OCI-LY7 (cell line): ENCODE data around the gene NAPB. TPM values are rescaled to one million over a fixed set of nuclear protein-coding genes. Genes with fewer than 3 reads are reported as not detected.
A peak's percentile ranks its signal among the peaks of the same experiment; 100 is the strongest.

Experiments
- BruUV-seq: library from RNA; stranded (reverse); fragments of 400-500 nt; replicated peaks from 2 replicates; lab custom pipeline; 2021; lab: Mats Ljungman, UMichigan
- CTCF ChIA-PET: fragments of 300-600 bp; sonication (Branson Sonifier 250); formaldehyde crosslinking; loops from one replicate; lab custom pipeline; 2022; ENCODE audit warnings: antibody characterized with exemption; ENCODE audit not compliant: unreplicated experiment; lab: Charles Lee
- POLR2A ChIA-PET: fragments of 300-600 bp; sonication (Branson Sonifier 250); formaldehyde crosslinking; loops from one replicate; lab custom pipeline; 2022; ENCODE audit warnings: antibody characterized with exemption; lab: Charles Lee
- DNase-seq: peaks from one replicate; pipeline ENCODE4 v3.0.0-alpha.2; 2015; ENCODE audit warnings: low spot score
- H2AFZ ChIP-seq: fragments of 200-600 bp; sonication (generic), shearing (Covaris generic); 2 replicates; pipeline ENCODE4 v1.6.1; 2014; ENCODE audit warnings: mild to moderate bottlenecking, antibody characterized with exemption, low read length, moderate library complexity
- H3K27ac ChIP-seq: fragments of 200-600 bp; sonication (generic); 2 replicates; pipeline ENCODE4 v1.5.1; 2014; ENCODE audit warnings: mixed run types, low read depth, mild to moderate bottlenecking, moderate library complexity, low read length, inconsistent platforms; ENCODE audit not compliant: poor library complexity, severe bottlenecking
- H3K36me3 ChIP-seq: fragments of 200-600 bp; sonication (generic); 2 replicates; pipeline ENCODE4 v1.6.1; 2014; ENCODE audit warnings: mild to moderate bottlenecking, antibody characterized with exemption, low read length, moderate library complexity, mixed read lengths; ENCODE audit not compliant: insufficient read depth
- H3K4me1 ChIP-seq: fragments of 200-600 bp; sonication (generic); 2 replicates; pipeline ENCODE4 v1.5.1; 2014; ENCODE audit warnings: mild to moderate bottlenecking, low read length; ENCODE audit not compliant: insufficient read depth, poor library complexity, severe bottlenecking
- H3K4me2 ChIP-seq: fragments of 200-600 bp; sonication (generic); 2 replicates; pipeline ENCODE4 v1.6.1; 2014; ENCODE audit warnings: mild to moderate bottlenecking, low read length
- H3K4me3 ChIP-seq: fragments of 200-600 bp; sonication (generic); 2 replicates; pipeline ENCODE4 v1.5.1; 2014; ENCODE audit warnings: mild to moderate bottlenecking, low read depth, low read length; ENCODE audit not compliant: poor library complexity, severe bottlenecking
- H3K79me2 ChIP-seq: fragments of 200-600 bp; sonication (generic); 2 replicates; pipeline ENCODE4 v1.6.1; 2016; ENCODE audit warnings: low read depth, mild to moderate bottlenecking, low read length, moderate library complexity, mixed read lengths; ENCODE audit not compliant: insufficient read depth
- H3K9me2 ChIP-seq: fragments of 200-600 bp; sonication (generic); 2 replicates; pipeline ENCODE4 v1.6.1; 2016; ENCODE audit warnings: mild to moderate bottlenecking, low read length, mixed read lengths; ENCODE audit not compliant: insufficient read depth
- H3K9me3 ChIP-seq: fragments of 200-600 bp; sonication (generic); 2 replicates; pipeline ENCODE4 v1.6.1; 2014; ENCODE audit warnings: mild to moderate bottlenecking, mixed run types, low read length, mixed read lengths
- H4K20me1 ChIP-seq: fragments of 200-600 bp; sonication (generic); 2 replicates; pipeline ENCODE4 v1.6.1; 2014; ENCODE audit warnings: mild to moderate bottlenecking, antibody characterized with exemption, low read length, moderate library complexity, mixed read lengths; ENCODE audit not compliant: insufficient read depth
- CTCF ChIP-seq: fragments of 200-600 bp; sonication (generic); conservative IDR thresholded peaks from 2 replicates; pipeline ENCODE4 v1.5.1; 2014; ENCODE audit warnings: mild to moderate bottlenecking, antibody characterized with exemption, low read length, moderate library complexity, mixed read lengths
- EZH2phosphoT487 ChIP-seq: fragments of 200-600 bp; sonication (generic); IDR thresholded peaks from 2 replicates; pipeline ENCODE4 v1.6.1; 2018; ENCODE audit warnings: low read depth, borderline replicate concordance, mild to moderate bottlenecking, mixed run types, antibody characterized with exemption, low read length, moderate library complexity, mixed read lengths
- intact Hi-C: fragments of 100-400 bp; cut with micrococcal nuclease; formaldehyde crosslinking; loops from one replicate; pipeline ENCODE4 v1.10.0; 2022; ENCODE audit not compliant: unreplicated experiment
- total RNA-seq, 2 experiments: library from RNA; depleted of rRNA in 1 of 2; stranded (reverse); fragments of >200 nt in 1 of 2; shearing (Covaris generic) in 1 of 2; gene quantifications; 2 replicates each; pipeline ENCODE4 v1.2.3, GENCODE V29; 2014 to 2022

The NAPB gene
- total RNA-seq, 2 experiments from 2014 or later: 9.3 to 12.1 TPM

GRCh38 chr20:23419995-23420901 lies 1.0 kb downstream of the NAPB start:
- Histone ChIP-seq H4K20me1 (peaks cover 16% of the 10 kb centered on the region; the same call in 1 of the 2 replicates), H3K79me2 (peaks cover 39% of the 10 kb centered on the region; the same call in 1 of the 2 replicates), H3K9me2 (no peaks in the 10 kb centered on the region), H3K27ac (peak overlapping the region; percentile 34), H3K4me2 (peak overlapping the region; percentile 68), H3K9me3 (no peaks in the 10 kb centered on the region), H3K4me3 (peak overlapping the region; percentile 100), H2AFZ (peak overlapping the region; percentile 98; the same call in 1 of the 2 replicates), H3K4me1 (peaks cover 19% of the 10 kb centered on the region), H3K36me3 (no peaks in the 10 kb centered on the region; the same call in 1 of the 2 replicates)
- POLR2A ChIA-PET: interaction anchor here (0.7 to 1.7 kb wide), 5 partner anchors 14 to 70 kb away, joined by 3 to 8 read pairs (median 6); partner anchors contain the start of gene NXT1
- peak; percentile 45 for DNase-seq
- TF ChIP-seq CTCF (no peak), EZH2phosphoT487 (no peak)
- BruUV-seq: no TSS peak
- intact Hi-C loops: loop anchor here (5.0 kb wide), 1 partner anchor 58 kb away; the partner anchor contains the start of gene GZF1
- CTCF ChIA-PET: interaction anchor here (1.2 kb wide), 1 partner anchor 29 kb away, joined by 4 read pairs; no protein-coding TSS in a partner anchor

GRCh38 chr20:23419657-23419994 lies 1.7 kb downstream of the NAPB start:
- Histone ChIP-seq H3K79me2 (peaks cover 40% of the 10 kb centered on the region; the same call in 1 of the 2 replicates), H3K27ac (no peak overlapping the region), H3K4me3 (peak overlapping the region; percentile 100), H4K20me1 (peaks cover 16% of the 10 kb centered on the region; the same call in 1 of the 2 replicates), H3K9me3 (no peaks in the 10 kb centered on the region), H3K4me2 (peak overlapping the region; percentile 68), H3K9me2 (no peaks in the 10 kb centered on the region), H3K4me1 (peaks cover 19% of the 10 kb centered on the region), H2AFZ (no peak overlapping the region), H3K36me3 (no peaks in the 10 kb centered on the region; the same call in 1 of the 2 replicates)
- POLR2A ChIA-PET: interaction anchor here (0.6 to 1.7 kb wide), 8 partner anchors 9 to 70 kb away, joined by 3 to 8 read pairs (median 4); partner anchors contain the start of gene NXT1
- TF ChIP-seq CTCF (no peak), EZH2phosphoT487 (no peak)
- CTCF ChIA-PET: interaction anchor here (0.7 kb wide), 1 partner anchor 29 kb away, joined by 3 read pairs; no protein-coding TSS in a partner anchor
- TSS peak; percentile 55 for BruUV-seq
- DNase-seq: no peak
- intact Hi-C loops: no loop called here
